Loucy (cell line): ENCODE data around the gene LYSET.

Experiments used
- CTCF ChIP-seq: fragments of 200-600 bp; sonication (generic); conservative IDR thresholded peaks from 2 replicates; pipeline ENCODE4 v1.5.1; 2014; ENCODE audit warnings: mild to moderate bottlenecking, antibody characterized with exemption, low read length
- EZH2phosphoT487 ChIP-seq: fragments of 200-600 bp; IDR thresholded peaks from 2 replicates; pipeline ENCODE4 v1.6.1; 2018; ENCODE audit warnings: antibody characterized with exemption, mild to moderate bottlenecking, moderate library complexity, borderline replicate concordance

GRCh38 chr14:93228550-93228949 is 43.4 kb downstream of the LYSET start:
- TF ChIP-seq CTCF (no peak), EZH2phosphoT487 (no peak)
